ENCODE results near the gene UGT1A5.
A peak's percentile ranks its signal among the peaks of the same experiment; 100 is the strongest.
"Not testable (repeated sequence)": the region's sequence is repeated elsewhere in the genome, so short reads cannot be mapped to it uniquely, and the experiment has no call there.

Gene UGT1A5

GRCh38 chr2:233698740-233699139 lies 14.0 kb upstream of the UGT1A5 start:
- no peak for DNase-seq

- DNase-seq = no peak
Observed at GRCh38 chr2:233699424-233700027, 13.2 kb upstream of the UGT1A5 start.

GRCh38 chr2:233700028-233700635 lies 12.6 kb upstream of the UGT1A5 start:
- DNase-seq = no peak

- not testable (repeated sequence) for DNase-seq
Observed at GRCh38 chr2:233700842-233701241, 11.9 kb upstream of the UGT1A5 start.

DNA sequence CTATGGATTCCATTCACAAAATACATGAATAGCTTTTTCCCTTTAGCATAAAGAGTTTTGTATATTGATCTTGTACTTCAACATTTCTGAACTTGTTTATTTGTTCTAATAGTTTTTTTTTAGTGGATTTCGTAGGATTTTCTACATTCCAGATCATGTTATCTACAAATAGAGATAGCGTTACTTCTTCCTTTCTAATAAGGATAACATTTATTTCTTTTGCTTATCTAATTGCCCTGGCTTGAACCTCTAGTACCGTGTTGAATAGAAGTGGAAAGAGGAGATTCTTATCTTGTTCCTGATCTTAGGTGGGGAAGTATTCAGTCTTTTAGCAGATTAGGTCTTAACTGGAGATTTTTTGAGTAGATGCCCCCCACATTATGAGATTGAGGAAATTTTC lies 10.5 kb upstream of the UGT1A5 start:
- DNase-seq = no peak

DNA sequence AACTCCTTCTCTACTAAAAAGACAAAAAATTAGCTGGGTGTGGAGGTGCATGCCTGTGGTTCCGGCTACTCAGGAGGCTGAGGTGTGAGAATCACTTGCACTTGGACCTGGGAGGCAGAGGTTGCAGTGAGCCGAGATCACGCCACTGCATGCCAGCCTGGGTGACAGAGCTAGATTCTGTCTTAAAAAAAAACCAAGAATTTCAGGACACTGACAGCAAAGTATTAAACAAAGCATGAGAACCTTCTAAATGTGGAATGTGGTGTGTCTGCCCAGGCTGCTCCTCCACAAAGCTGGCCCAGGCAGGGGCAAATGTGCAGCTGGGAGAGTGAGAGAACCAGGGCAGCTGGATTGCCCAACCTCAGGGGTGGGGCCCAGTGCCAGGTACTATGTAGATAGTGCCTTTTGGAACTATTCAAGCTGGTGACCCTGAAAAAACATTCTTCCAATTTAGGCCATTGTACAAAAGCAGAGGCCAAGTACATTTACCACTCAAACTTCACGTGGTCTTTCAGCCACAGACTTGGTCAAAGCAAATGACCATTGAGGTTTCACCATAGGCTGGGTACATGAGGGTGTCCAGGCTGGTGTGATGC lies 6.7 kb upstream of the UGT1A5 start:
- DNase-seq = no peak

- DNase-seq = no peak
Observed at GRCh38 chr2:233706720-233707119, 6.0 kb upstream of the UGT1A5 start.

GRCh38 chr2:233707940-233708644 lies 4.6 kb upstream of the UGT1A5 start:
- no peak for DNase-seq

DNA sequence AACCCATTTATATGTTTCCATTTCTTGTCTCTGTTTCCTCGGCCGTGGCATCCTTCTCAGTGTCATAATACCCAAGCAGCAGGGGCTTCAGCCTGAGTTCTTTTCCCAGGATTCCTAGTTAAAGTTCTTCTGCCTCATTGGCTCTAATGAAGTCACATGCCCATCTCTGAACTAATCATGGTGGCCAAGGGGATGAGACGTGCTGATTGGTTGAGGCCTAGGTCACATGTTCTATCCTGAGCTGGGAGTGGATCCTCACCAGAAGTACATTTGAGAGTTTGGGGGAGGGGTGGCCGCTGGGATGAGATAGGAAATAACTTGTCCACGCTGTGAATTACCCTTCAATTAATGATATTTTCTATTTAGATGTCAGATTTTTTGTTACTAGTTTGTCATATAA lies 3.8 kb upstream of the UGT1A5 start:
- DNase-seq = no peak

DNA sequence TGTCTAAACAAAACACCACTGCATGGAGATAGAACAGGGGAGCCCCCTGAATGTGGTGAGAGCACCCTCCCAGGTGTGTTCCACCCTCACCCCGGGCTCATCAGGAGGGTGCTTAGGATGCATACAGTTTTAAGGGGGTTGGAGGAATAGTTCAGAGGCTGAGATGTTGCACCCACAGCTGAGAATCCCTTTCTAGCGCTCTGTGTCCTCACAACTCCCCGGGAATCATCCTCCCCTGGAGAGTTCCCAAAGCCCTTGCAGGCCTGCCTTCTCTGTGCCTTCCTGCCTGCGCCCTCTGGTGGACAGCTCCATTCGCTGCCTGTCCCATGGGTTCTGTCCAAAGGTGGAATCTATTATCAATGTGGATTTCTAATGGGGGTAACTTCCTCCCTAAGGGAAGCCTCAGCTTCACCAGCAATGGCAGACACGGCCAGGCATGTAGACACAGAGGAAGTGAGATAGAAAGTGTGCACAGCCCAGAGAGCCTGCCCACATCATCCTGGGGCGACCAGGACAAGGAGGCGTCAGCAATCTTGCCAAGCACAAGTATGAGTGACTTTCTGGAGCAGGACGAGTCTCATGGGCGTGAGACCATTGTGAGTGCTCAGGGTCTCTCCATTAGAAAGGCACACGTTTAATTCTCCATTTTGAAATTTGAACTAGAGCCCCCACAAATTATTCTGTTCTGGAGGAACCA lies 1.2 kb upstream of the UGT1A5 start:
- peak; percentile 86 for DNase-seq

DNA sequence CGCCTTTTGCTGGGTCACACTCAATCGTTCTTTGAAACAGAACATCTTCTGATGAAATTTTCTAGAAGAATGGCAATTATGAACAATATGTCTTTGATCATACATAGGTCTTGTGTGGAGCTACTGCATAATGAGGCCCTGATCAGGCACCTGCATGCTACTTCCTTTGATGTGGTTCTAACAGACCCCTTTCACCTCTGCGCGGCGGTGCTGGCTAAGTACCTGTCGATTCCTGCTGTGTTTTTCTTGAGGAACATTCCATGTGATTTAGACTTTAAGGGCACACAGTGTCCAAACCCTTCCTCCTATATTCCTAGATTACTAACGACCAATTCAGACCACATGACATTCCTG lies 532 bp downstream of the UGT1A5 start:
- no peak for DNase-seq

DNA sequence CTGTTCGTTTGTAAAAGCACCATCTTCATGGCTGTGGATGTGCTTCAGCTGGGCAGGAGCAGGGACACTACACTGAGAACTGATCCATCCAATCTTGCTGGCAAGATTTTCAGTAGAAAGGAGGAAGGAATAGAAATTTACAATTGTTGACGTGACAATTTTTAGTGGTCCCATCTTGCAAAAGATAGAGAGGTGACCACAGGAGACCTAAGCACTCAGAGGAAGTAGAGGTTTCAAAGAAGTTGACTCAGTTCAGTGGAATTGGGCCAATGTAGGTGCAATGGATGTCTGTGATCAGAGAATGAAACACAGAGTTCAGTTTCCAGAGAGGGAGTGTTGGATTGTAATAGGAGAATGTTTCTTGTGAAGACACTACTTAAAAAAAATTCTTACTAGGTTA lies 1.4 kb downstream of the UGT1A5 start:
- no peak for DNase-seq

DNA sequence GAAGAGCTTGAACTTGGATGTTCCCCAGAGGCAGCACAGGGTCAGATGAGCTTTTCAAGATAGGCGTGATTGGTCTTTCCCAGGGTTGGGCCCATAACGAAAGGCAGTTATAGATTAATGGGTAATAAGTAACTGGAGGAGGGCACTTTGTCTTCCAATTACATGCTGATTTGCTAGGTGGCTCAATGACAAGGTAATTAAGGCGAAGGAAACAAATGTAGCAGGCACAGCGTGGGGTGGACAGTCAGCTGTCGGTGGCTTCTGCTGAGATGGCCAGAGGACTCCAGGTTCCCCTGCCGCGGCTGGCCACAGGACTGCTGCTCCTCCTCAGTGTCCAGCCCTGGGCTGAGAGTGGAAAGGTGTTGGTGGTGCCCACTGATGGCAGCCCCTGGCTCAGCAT lies 5.8 kb downstream of the UGT1A5 start, which contains the start of gene UGT1A4:
Gene UGT1A4 (plus strand): TSS at position 185 of the 400 bp plus-strand sequence. CDS start 85 bp downstream, at position 270.
- DNase-seq = no peak

DNA sequence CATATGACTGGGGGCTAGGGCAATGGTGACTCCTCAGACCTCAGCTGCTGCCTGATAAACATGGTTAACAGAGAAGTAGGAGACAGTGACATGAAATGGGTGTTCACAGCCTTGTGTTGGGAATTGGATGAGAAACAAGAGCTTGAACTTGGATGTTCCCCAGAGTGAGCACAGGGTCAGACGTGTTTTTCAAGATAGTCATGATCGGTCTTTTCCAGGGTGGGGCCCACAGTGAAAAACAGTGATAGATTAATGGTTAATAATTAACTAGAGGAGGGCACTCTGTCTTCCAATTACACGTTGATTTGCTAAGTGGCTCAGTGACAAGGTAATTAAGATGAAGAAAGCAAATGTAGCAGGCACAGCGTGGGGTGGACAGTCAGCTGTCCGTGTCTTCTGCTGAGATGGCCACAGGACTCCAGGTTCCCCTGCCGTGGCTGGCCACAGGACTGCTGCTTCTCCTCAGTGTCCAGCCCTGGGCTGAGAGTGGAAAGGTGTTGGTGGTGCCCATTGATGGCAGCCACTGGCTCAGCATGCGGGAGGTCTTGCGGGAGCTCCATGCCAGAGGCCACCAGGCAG lies 16.1 kb downstream of the UGT1A5 start, which contains the start of gene UGT1A3:
Gene UGT1A3 (plus strand): TSS at position 320 of the 579 bp plus-strand sequence. CDS start 85 bp downstream, at position 405.
- DNase-seq = no peak

- not testable (repeated sequence) for DNase-seq
Observed at GRCh38 chr2:233736868-233737653, 24.4 kb downstream of the UGT1A5 start.

DNA sequence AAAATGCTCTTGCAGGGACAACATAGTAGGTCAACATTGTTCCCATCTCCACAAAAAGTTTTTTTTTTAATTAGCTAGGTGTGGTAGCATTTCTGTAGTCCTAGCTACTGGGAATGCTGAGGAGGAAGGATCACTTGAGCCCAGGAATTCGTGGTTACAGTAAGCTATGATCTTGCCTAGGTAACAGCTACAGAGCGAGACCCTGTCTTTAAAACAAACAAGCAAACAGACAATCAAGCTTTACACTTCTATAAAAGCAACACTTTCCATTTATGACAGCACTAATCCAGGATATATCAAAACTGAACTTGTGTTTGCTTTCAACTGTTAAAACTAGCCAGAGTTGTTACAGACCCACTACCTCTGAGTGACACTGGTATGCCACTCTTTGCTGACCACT lies 28.2 kb downstream of the UGT1A5 start:
- no peak for DNase-seq

GRCh38 chr2:233743464-233744259 lies 31.0 kb downstream of the UGT1A5 start:
- no peak for DNase-seq

- DNase-seq = no peak
Observed at GRCh38 chr2:233745073-233745755, 32.5 kb downstream of the UGT1A5 start.

- DNase-seq = not testable (repeated sequence)
Observed at GRCh38 chr2:233745838-233746237, 33.1 kb downstream of the UGT1A5 start.
